GM21515 (cell line): ENCODE measurements around the gene ELN.
"Not testable (repeated sequence)": the region's sequence is repeated elsewhere in the genome, so short reads cannot be mapped to it uniquely, and the experiment has no call there.

ENCODE experiments used
- ATAC-seq: cut with Tn5 transposase; IDR thresholded peaks from one replicate; pipeline ENCODE4 v1.9.1; 2021; ENCODE audit not compliant: unreplicated experiment

ELN gene

DNA sequence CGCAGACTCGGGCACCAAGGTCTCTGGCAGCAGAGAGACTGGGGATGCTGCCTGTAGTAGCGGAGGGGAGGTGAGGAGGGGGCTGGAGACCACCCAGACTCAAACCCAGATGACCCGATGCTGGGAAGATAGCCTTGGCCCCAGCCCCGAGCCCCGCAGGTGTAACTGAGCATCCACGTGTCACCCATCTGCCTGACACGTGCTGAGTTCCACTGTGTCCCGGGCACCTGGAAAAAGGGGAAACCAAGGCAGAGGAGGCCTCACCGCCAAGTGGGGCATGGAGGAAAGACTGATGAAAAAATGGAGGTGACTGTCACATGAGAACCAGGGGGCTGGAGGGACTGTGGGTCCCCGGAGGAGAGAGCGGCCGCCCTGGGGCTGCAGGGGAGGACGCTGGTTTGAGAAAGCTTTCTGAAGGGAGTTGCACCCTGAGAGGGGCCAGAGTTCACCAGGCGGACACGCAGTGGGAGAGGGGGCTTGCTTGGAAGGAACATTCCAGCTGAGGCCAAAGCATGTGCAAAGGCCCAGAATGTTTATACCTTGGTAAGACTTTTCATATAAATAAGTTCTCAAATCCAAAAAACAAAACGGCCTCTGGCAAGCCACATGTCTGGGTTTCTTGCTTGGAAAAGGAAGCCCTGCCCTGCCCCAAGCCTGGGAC, 27.4 kb upstream of the ELN start:
- no peak for ATAC-seq

DNA sequence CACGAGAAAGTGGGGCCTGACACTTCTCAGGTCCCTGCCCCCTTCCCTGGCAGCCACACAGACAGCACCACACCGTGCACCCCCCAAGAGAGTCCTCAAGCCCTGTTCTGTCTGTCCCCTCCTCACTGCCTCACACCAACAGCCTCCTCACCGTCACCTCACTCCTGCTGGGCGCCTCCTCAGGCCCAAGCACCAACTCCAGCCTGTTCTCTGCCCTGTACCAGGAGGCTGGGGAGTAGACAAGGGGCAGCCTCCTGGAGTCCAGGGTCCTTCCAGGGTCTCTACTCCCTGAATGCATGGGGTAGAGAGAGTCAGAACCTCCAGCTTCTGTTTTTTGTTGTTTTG, 26.9 kb upstream of the ELN start:
- ATAC-seq, result no peak

DNA sequence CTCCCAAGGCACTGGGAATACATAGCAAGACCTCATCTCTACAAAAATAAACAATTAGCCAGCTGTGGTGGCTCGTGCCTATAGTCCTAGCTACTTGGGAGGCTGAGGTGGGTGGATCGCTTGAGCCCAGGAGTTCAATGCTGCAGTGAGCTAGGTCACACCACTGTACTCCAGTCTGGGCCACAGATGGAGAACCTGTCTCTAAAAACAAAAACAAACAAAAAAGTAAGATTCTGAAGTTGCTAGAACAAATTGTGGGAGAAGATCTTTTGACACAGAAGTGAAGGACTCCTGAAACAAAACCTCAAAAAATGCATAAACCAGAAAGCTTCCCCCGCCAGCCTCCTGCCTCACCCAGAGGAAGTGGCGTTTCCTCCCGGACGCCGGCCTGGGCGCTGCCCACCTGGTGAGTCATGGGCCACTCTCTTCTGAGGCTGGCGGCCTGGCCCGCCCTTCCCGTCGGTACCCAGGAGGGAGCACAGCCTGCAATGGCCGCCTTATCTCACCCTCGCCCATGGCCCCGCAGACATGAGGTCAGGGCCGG, 25.4 kb upstream of the ELN start:
- ATAC-seq, result no peak

DNA sequence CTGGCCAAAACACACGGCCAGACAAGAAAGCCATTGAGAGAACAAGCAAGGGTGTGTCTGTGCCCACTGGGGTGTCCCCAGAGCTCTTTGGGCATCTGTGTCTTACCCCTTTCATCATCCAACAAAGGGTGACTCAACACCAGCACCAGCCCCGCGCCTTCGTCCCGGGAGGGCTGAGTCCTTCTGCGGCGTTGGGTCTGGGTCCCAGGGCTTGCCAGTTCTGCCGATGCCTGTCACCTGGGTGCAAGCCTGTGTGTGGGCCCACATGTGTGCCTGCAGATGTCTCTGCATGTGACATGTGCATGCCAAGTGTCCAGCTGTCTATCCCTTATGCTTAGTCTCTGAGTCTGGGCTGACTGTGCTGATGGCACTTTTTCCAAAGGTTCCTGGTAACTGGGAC, 24.4 kb upstream of the ELN start:
- no peak for ATAC-seq

DNA sequence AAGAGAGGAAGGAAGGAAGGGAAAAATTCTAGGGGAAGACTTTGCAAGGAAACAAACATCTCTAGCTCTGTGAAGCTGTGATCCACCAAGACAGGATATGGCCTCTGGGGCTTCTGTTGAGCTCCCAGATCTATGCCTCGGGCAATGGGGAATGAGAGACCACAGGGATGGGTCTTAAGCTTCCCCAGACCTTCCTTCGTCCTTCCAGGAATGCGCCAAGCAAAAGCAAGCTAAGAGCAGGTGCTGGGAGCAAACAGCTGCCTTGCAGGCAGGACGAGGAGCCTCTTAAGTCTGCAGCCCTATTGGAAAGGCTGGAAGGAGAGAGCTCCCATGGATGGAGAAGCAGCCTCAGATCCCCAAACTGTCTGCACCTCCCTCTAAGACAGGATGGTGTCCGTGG, 21.9 kb upstream of the ELN start:
- ATAC-seq, result no peak

DNA sequence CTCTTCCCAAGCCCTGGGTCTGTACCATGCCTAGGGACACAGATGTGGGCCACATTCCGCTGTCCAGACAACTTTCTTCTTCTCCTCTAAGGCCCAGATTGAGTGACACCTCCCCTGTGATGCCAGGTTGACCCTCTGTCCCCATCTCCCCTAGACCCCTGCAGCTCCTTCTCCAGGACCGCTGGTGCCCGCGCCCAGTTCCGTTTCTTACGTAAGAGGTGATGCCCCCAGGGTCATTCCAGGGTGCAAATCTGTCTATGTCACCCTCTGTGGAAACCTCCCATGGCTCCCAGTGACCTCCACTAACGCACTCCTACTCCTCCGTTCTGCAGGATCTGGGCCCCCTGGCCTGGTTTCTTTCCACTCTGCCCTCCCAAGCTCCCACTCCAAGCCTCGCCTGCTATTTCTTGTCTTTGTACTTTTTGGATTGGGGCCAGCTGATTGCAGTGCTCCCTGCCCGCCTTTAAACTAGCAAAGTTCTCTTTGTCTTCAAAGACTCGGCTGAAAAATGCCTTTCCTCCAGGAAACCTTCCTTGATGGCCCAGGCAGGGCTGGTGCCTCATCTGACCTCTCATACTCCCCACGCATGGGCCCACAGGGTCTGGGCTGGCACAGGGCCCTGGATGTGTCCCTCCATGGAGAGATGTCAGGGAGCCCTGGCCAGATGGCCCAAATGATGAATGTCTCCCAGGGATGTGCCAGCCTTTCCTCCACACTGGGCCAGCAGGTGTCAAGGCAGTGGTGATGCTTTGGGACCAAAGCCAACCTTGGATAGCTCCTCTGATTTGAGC, 21.3 kb upstream of the ELN start:
- ATAC-seq, result no peak

DNA sequence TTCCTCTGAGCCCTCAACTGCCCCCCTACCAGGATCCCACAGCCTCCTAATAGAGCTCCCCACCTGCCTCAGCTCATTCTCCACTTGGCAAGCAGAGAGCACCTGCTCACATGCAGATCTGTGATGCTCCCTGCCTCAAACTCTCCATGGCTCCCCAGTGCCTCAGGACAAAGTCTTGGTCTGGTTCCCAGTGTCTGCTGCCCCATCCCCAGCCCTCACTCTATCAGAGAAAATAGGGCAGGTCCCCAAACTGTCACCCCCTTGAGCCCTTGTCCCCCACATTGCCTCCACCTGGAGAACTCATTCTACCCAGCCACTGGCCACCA, 20.8 kb upstream of the ELN start:
- no peak for ATAC-seq

DNA sequence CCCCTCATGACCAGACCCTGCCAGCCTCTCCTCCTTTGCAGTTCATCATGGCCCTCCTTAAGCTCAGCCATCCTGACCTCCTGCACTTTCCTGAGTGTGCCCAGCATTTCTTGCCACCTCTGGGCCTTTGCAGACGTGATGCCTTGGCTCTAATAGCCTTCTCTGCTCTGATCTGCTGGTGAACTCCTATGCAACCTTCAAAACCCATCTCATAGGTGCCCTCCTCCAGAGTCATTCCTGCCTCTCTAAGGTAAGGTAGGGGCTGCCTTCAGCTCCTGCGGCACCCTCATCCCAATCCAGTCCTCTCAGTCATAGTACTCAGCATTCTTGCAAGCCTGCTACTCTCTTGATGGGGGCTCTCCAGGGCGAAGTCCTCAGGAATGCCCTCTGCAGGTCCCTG, 19.3 kb upstream of the ELN start:
- ATAC-seq, result no peak

DNA sequence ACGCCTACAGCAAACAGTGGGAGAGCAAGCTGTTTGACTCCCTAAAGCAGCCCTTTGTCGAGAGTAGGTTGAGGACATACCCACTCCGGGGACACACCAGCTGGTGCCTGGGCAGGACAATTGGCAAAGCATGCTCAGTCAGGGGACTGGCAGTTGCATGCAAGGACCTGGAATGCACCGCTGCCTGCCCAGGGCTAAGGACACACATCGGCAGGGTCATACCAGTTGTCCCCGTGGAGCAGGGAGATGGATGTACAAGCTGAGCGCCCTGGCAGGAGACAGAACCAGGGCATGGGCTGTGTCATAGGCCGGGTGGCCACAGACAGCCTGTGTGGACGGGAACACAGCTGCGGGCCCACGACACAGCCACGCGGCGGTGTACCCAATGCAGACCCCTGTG, 18.3 kb upstream of the ELN start:
- no peak for ATAC-seq

DNA sequence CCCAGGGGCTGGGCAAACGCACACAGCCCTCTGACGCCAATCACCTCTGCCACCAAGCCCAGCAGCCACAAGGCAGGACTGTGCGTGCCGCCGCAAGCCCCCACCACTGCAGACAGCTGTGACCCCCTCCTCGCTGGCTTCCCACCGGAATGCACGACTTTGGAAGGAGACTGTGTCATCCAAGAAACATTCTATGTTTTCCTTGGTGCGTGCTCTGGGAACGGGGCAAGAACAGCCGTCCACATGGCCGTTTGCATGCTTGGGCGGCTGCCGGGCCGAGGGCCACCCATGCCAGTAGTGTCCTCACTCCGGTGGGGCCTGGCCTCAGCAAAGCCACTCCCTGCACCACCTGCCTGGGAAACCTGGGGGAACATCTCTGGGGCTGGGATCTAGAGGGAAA, 17.6 kb upstream of the ELN start:
- ATAC-seq, result no peak

DNA sequence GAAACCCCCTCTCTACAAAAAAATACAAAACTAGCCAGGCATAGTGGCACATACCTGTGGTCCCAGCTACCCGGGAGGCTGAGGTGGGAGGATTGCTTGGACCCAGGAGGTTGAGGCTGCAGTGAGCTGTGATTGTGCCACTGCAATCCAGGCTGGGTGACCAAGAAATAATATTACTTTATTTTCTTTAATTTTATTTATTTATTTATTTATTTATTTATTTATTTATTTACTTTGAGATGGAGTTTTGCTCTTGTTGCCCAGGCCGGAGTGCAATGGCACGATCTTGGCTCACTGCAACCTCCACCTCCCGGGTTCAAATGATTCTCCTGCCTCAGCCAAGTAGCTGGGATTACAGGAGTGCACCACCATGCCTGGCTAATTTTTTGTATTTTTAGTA, 16.6 kb upstream of the ELN start:
- ATAC-seq, result not testable (repeated sequence)

DNA sequence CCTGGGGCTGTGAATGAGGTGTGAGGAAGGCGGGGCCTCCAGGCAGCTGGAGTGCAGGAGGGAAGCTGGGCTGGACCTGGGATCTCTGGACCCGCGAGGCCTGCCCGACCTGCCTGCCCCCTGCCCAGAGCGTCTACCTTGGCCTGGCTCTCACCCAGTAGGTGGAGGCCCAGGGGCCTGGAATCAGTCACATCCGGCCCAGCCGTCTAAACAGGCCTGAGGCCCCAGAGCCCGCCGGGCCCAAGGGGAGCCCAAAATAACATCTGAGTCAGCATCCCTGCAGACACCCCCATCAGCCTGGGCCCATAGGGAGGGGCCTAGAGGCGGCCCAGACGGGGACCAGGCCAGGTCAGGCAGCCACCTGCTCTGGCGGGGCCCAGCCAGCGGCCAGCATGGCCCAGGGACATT, 15.1 kb upstream of the ELN start:
- ATAC-seq, result peak; percentile 77

DNA sequence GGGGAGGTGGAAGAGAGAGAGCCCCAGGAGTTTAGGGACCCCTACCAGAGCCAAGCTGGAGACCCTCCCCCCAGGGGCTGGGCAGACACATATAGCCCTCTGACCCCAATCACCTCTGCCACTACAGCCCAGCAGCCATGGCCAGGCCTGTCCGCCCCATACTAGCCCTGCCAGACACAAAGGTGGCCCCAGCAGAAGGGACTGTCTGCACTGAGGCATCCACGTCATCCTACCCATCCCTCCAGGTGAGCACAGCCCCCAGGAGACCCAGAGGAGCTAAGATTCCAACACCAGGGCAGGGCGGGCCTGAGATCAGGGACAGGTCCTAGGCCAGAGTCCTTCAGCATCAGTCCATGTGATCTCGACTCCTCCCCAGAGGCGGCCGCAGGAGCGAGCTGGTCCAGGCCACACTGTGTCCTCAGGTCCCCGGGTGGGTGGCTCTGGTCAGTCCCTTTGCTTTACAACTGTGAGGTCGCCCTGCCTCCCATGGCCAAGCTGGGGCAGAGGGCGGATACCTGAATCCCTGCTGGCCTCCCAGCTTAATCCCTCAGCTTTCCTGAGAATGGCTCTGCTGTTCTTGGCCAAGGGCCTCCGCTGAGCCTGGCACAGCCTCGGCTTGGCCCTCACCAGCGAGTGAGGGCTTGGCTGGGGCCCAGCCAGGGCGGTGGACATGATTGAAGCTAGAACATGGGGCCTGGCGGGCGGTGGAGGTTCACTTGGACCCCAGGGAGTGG, 14.3 kb upstream of the ELN start:
- ATAC-seq, result no peak

DNA sequence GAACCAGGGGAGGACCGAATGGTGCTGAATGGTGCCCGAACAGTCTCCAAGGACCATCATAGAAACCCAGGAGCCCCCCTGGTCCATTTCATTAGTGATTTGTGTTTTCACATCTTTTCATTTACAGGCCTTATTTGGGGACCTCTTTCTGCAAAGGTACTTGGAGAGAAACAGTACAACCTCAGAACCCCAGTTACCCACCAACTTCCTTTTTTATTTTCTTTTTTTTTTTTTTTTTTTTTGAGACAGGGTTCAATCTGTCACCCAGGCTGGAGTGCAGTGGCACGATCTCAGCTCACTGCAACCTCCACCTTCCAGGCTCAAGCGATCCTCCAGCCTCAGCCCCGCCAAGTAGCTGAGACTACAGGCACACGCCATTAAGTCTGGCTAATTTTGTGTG, 13.0 kb upstream of the ELN start:
- no peak for ATAC-seq

DNA sequence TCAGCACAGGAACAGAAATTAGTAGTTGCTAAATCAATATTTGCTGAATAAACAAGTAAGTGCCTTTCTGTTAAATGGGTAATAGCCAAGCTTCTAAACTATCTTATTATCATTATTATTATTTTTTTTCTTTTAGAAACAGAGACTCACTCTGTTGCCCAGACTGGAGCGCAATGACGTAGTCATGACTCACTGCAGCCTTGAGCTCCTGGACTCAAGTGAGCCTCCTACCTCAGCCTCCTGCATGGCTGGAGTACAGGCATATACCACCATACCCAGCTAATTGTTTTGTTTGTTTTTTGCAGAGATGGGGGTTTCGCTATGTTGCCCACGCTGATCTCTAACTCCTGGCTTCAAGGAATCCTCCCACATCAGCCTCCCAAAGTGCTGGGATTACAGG, 12.3 kb upstream of the ELN start:
- no peak for ATAC-seq

DNA sequence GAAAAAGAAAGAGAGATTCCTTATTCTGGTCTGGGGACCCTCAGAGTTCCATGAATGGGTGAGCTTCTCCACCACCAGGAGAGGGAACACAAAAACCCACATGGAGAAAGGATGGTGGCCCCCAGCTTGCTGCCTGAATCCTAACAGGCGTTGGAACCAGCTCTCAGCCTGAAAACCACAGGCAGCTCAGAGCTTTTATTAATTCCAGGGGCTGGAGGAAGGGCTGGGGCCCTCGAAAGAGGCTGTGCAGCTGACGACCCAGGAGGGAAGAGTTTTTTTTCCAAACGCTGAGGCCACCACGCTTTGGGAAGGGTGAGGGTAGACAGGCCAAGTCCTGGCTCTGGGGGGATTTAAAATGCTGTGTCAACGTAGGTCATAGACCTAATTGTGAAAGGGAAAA, 10.8 kb upstream of the ELN start:
- no peak for ATAC-seq

DNA sequence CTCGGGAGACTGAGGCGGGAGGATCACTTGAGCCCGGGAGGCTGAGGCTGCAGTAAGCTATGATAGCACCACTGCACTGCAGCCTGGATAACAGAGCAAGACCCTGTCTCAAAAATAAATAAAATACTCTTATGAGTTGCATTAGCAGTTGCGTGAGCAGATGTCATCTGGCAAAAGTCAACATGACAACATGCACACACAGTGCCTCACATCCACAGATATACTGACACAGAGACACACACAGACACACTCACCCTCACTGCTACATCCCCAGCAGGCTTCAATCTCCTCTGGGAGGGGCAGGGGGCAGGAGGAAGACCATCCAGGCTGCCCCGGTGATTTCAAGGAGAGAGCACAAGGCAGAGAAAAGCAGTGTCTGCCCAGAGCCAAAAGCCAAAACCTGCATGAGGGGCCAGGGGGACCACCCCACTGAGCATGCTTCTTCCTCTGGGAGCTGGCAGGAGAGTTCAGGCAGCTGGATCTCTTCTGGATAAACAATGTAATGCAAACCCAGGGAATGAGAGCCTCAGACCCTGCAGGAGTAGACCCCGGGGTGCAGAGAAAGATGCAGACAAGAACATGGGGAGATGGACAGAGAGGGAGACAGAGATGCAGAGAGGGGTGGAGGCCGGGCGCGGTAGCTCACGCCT, 9.6 kb upstream of the ELN start:
- ATAC-seq, result no peak

DNA sequence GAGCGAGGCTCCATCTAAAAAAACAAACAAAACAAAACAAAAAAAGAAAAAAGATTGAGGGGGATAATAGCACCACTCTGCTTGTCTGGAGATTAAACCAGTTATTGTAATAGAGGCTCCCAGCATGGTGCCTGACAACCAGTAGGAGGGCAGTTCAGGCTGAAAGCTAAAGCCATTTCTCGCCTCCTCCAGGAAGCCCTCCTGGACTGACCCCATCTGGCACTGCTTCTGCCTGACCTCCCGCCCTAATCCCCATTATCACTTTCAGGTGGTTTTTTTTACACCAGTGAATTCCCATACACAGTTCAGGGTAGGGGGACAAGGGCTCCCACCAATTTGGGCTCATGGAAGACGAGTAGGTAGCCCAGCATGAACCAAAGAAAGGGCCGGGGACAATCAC, 8.8 kb upstream of the ELN start:
- no peak for ATAC-seq

DNA sequence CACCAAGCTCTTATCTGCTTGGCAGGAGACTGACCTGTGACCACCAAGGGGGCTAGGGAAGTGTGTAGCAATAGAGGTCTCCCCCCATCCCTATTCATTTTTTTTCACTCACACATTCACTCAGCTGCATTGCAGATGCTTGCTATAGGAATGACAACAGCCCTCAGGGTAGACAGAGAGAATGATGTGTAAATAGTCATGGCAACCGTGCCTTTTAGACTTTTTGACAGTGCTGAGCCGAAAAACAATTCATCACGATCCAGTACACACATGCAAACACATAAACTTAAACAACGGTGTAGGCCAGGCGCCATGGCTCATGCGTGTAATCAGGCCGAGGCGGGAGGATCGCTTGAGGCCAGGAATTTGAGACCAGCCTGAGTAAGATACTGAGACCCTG, 7.6 kb upstream of the ELN start:
- ATAC-seq, result no peak

DNA sequence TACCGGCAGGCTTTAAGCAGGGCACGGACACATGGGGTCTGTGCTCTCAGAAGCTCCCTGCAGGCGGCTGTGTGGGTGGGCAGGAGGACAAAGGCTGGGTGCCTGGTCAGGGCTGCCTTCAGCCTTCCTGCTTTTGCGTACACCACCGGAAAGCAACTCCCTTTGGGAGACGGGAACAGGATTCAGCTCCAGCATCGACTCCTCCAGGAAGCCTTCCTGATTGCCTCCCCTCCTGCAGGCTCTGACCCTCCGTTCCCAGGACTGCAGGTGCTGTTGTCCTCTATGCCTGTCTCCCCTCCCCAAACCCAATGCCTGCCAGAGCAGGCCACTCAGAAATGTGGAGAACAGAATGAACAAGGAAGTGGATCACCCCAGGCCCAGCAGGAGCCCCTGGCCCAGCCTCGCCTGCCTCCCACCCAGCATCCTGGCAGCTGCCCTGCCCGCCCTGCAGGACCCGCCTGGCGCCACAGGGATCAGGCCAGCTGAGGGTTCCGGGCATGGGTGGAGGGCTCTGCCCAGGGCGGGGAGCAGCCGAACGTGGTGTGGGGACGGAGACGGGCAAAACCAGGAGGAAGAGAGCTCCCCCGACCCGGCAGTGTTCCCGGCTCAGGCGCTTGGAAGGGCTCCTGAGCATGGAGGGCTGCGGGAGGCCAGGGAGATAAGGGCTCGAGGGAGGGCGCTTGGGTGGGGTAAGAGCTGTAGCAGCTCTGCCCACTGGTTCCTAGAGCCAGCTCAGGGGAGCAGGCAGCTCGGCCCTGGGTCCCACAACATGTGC, 6.2 kb upstream of the ELN start:
- ATAC-seq, result no peak

DNA sequence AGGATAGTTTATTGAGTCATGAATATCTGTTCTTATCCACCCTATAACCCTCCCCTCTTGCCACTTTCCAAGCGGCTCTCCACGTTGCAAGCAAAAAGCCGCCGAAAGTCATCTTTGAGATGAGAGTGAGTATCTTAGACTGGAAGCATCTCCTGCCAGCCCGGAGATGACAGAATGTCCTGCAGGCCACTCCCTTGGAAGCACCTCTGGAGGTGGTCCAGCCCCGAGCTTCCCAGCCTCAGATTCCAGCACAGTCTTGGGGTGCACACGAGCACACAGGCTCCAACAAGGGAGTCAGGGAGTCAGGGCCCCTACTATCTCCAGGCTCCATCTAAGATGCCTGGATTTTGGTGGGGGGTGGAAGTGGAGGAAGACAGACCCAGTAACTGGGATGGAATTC, 5.5 kb upstream of the ELN start:
- ATAC-seq, result no peak
